Activated CD4-positive, alpha-beta T cell treated with anti-CD3 and anti-CD28 coated beads for 1 hour (primary cell): ENCODE data around the gene DOK6.

ENCODE experiments used
- DNase-seq: peaks from one replicate; pipeline ENCODE4 v3.0.0-alpha.2; 2020

DOK6 gene

GRCh38 chr18:69882965-69883668 is 482.4 kb downstream of the DOK6 start:
- DNase-seq, result no peak

- no peak for DNase-seq
These were observed 483.1 kb downstream of the DOK6 start for GRCh38 chr18:69883781-69884180.

DNA sequence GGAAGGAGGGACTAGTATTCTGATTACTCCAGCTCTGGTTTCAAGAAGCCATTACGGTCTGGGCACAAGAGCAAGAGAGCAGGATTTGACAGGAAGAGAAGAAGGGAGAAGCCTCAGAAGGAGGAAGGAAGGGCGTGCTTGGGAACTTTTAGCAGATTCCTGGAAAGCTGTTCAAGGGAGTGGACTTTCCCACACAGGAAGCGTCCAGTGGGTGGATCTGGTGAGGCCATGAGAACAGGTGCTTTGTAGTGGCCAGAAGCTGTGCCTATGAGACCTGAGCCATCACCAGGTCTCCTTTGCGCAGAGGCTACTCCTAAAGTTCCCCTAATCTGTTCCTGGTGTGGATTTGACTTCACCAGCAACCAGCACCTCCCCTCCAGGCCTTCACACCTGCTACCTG is 484.7 kb downstream of the DOK6 start:
- DNase-seq, result no peak

DNA sequence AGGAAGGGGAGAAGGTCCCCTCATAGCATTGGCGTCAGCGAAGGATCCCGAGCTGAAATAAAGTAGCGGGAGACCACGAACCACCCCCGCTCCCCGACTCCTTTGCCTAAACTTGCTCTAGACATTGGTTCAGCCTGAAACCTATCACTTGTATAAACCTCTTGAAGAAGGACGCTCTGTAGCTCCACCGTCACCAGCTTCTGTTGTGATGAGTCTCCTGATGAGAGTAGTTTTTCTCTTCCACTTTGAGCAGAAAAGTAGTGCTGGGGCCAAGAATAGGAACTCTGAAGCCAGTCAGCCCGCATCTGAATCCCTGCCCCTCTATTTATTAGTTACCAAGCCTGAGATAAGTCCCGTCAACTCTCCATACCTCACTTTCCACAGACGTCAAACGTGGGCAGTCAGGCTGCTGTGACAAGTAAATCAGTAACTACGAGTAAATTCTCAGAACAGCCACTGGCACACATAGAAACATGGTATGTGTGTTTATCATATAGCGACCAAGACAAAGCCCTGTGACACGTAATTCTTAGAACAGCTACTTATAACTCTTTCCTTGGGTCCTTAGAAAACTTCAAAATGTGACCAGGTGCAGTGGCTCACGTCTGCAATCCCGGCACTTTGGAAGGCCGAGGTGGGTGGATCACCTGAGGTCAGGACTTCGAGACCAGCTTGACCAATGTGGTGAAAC is 485.3 kb downstream of the DOK6 start:
- DNase-seq, result no peak

GRCh38 chr18:69887256-69887655 is 486.6 kb downstream of the DOK6 start:
- no peak for DNase-seq

DNA sequence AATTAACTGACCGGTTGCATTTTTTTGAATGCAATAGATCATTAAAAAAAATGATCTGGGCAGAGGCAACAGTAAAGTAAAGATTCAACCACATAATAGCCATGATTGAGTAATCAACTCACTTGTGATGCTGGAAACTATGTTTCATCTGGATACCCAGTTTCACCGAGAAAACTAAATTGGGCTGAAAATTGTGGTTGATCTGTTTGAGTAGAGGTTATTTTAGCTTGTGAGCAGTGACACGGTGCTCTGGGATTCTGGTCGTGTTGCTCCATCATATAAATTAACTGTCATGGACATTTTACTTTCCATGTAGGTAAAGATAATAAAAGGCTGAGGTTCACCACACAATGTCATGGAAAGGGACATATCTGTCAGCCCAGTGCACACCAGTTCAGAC is 488.3 kb downstream of the DOK6 start:
- DNase-seq, result no peak

- DNase-seq, result no peak
These were observed 489.9 kb downstream of the DOK6 start for GRCh38 chr18:69890558-69890957.

GRCh38 chr18:69894467-69894866 is 493.8 kb downstream of the DOK6 start:
- no peak for DNase-seq

- no peak for DNase-seq
These were observed 494.7 kb downstream of the DOK6 start for GRCh38 chr18:69895066-69896047.

DNA sequence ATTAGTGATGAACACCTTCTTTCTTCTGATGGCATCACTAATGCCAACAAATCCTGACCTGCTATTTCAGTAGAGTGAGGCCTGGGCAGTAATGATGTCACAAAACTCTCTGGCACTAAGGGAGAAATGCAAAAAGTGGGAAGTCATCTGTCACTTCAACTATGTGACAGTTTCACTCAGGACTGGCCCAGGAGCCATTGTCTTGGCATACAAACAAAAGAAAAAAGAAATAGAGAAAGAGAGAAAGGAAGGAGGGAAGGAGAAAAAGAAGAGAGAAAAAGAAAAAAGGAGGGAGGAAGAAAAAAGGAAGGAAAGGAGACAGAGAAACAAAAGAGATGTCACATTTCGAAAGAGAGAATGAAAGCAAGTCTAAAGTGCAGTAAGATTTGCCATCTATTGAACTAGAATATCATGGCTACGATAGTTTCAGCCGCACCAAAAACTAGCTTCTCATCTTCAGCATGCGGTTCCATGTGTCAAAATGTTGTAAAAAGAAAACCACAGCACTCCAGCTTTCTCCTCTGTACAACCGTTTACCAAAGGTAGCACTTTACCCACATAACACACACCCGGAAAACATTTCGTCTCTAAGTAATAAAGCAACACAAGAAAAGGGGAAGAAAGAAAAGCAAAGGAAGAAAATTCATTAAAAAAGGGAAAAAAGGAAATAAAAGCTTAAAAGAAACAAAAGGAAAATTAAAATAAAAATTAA is 496.9 kb downstream of the DOK6 start:
- DNase-seq, result no peak

- no peak for DNase-seq
These were observed 497.7 kb downstream of the DOK6 start for GRCh38 chr18:69898241-69898861.
